ENCODE results near the gene FAM168A.

- TF ChIP-seq CTCF (conservative IDR thresholded peaks at IDR 0.05 in 1 of 2, IDR thresholded peaks at IDR 0.05 in 1 of 2; ENCODE audit: extremely low read depth in 1 of 2, insufficient read depth in 1 of 2, low read depth in 1 of 2, low read length in 2 of 2) (no peak), EZH2 (IDR thresholded peaks at IDR 0.05; ENCODE audit: borderline replicate concordance, low read length) (no peak)
Measured at GRCh38 chr11:73363147-73363546, 234.8 kb downstream of the FAM168A start.

Measured in mammary epithelial cell (primary cell).